K562 (cell line): ENCODE results near the gene NPAS1. TPM values are rescaled to one million over a fixed set of nuclear protein-coding genes. Genes with fewer than 3 reads are reported as not detected.
A peak's percentile ranks its signal among the peaks of the same experiment; 100 is the strongest.

Source experiments
- ARID1B ChIP-seq: fragments of 450-650 bp; IDR thresholded peaks from 2 replicates; pipeline ENCODE4 v1.6.1; 2016; ENCODE audit warnings: antibody characterized with exemption, mild to moderate bottlenecking, inconsistent platforms
- BACH1 ChIP-seq: fragments of 200-800 bp; sonication (Bioruptor generic); IDR thresholded peaks from 2 replicates; pipeline ENCODE4 v1.6.1; 2016; ENCODE audit warnings: missing genetic modification characterization, missing compliant biosample characterization
- BHLHE40 ChIP-seq: IDR thresholded peaks from 2 replicates; pipeline ENCODE4 v1.6.1; 2011; ENCODE audit warnings: low read length, improper control_type of control experiment
- ERF ChIP-seq: fragments of 450-650 bp; formaldehyde crosslinking; IDR thresholded peaks from 2 replicates; pipeline ENCODE4 v1.4.0; 2020; ENCODE audit warnings: mild to moderate bottlenecking, mixed read lengths
- MTA3 ChIP-seq: fragments of 450-650 bp; formaldehyde crosslinking; IDR thresholded peaks from 2 replicates; pipeline ENCODE4 v1.6.1; 2017; ENCODE audit warnings: mild to moderate bottlenecking, borderline replicate concordance
- NFATC3 ChIP-seq: fragments of 450-650 bp; IDR thresholded peaks from 2 replicates; pipeline ENCODE4 v1.6.1; 2017; ENCODE audit warnings: mild to moderate bottlenecking
- NFE2 ChIP-seq: IDR thresholded peaks from 2 replicates; pipeline ENCODE4 v1.6.1; 2014; ENCODE audit warnings: antibody characterized with exemption, low read depth
- SP2 ChIP-seq: IDR thresholded peaks from 2 replicates; pipeline ENCODE4 v1.6.1; 2011; ENCODE audit warnings: mild to moderate bottlenecking, low read depth, low read length, moderate library complexity; ENCODE audit not compliant: poor library complexity, severe bottlenecking; ENCODE audit errors: extremely low read depth
- SPI1 ChIP-seq: IDR thresholded peaks from 2 replicates; pipeline ENCODE4 v1.6.1; 2011; ENCODE audit warnings: low read depth, low read length, control low read depth, borderline replicate concordance
- TRIM28 ChIP-seq: fragments of 450-650 bp; IDR thresholded peaks from 2 replicates; pipeline ENCODE4 v1.6.1; 2017
- ZNF197 ChIP-seq: fragments of 200-800 bp; sonication (Bioruptor generic); IDR thresholded peaks from 2 replicates; pipeline ENCODE4 v1.6.1; 2016; ENCODE audit warnings: low read depth, missing genetic modification characterization, missing compliant biosample characterization
- polyA plus RNA-seq, 8 experiments: library from polyadenylated mRNA; depleted of rRNA in 4 of 8; stranded (reverse) in 5 of 8; unstranded in 3 of 8; fragments of >200 nt; fragmentation: Nextera tagmentation in 2 of 8; fragmentation: Illumina TruSeq in 1 of 8; extraction: Ambion mirVana in 2 of 8; extraction: Trizol in 1 of 8; gene quantifications; 2 replicates each; pipeline versions ENCODE4 v1.2.1 to v1.2.3, GENCODE V29; 2011 to 2014; ENCODE audit warnings: inconsistent platforms in 1 of 8, missing spikeins in 1 of 8
- total RNA-seq, 7 experiments: library from RNA; depleted of rRNA in 6 of 7; stranded (reverse); fragments of >200 nt in 6 of 7; fragmentation: Illumina TruSeq in 2 of 7; extraction: Trizol in 2 of 7; gene quantifications; 2 replicates each; pipeline versions ENCODE4 v1.2.1 to v1.2.3, GENCODE V29; 2011 to 2021; ENCODE audit warnings: low replicate concordance in 1 of 7

Gene NPAS1
- total and polyA plus RNA-seq, 9 of the 15 experiments (the other 6 are each of a cell fraction or from before 2014, with no cell fraction given), result 0.58 to 5.3 (median 2.0) TPM; not detected in 2

- TF ChIP-seq NFATC3 (0 out of 2 replicates have a peak, but pooled peaks have one; percentile 50), SP2 (no peak), MTA3 (peak; percentile 54; the same call in 1 of the 2 replicates), ARID1B (peak; percentile 60), ZNF197 (no peak), SPI1 (peak; percentile 82), BHLHE40 (0 out of 2 replicates have a peak, but pooled peaks have one; percentile 5), ERF (CRISPR knock-in tag) (no peak), NFE2 (peak; percentile 80), BACH1 (0 out of 2 replicates have a peak, but pooled peaks have one; percentile 30), TRIM28 (peak; percentile 43; the same call in 1 of the 2 replicates)
These were observed 28.5 kb upstream of the NPAS1 start (continued) for GRCh38 chr19:46990991-46991676.
